Breast epithelium (tissue), 3 donors: ENCODE data around the gene CCNYL1.

Source experiments
- CTCF ChIP-seq, 3 donors: fragments of 450-650 bp; IDR thresholded peaks; one replicate each; pipeline ENCODE4 v1.5.1; 2016 to 2017; ENCODE audit warnings: antibody characterized with exemption in 3 of 3, mild to moderate bottlenecking in 3 of 3, moderate library complexity in 3 of 3
- POLR2A ChIP-seq: fragments of 450-650 bp; IDR thresholded peaks from one replicate; pipeline ENCODE4 v1.6.1; 2016; ENCODE audit warnings: antibody characterized with exemption, mild to moderate bottlenecking, moderate library complexity
- POLR2AphosphoS5 ChIP-seq, 3 donors: sonication (generic); formaldehyde crosslinking; IDR thresholded peaks; one replicate each; pipeline ENCODE4 v1.6.1; 2017; ENCODE audit warnings: antibody characterized with exemption in 3 of 3

- no peak for TF ChIP-seq CTCF (IDR thresholded peaks at IDR 0.05)
- no peak for TF ChIP-seq POLR2A
- TF ChIP-seq POLR2AphosphoS5 (IDR thresholded peaks at IDR 0.05): no peak
These were observed 19.7 kb downstream of the CCNYL1 start for GRCh38 chr2:207731138-207731537.
